Neural progenitor cell (in vitro differentiated cells): ENCODE data around the gene BTG4. TPM values are rescaled to one million over a fixed set of nuclear protein-coding genes. Genes with fewer than 3 reads are reported as not detected.

ENCODE experiments used
- DNase-seq: peaks from one replicate; pipeline ENCODE4 v3.0.0-alpha.2; 2016; ENCODE audit warnings: low spot score
- H2AFZ ChIP-seq: fragments of 200-600 bp; sonication (generic); replicated peaks from 2 replicates; pipeline ENCODE4 v1.6.1; 2016; ENCODE audit warnings: antibody characterized with exemption
- H3F3A ChIP-seq: fragments of 200-600 bp; sonication (generic); 2 replicates; pipeline ENCODE4 v1.6.1; 2016; ENCODE audit warnings: antibody characterized with exemption, low read depth
- H3K27ac ChIP-seq: fragments of 200-600 bp; sonication (generic); 2 replicates; pipeline ENCODE4 v1.5.1; 2016; ENCODE audit warnings: mild to moderate bottlenecking
- H3K27me3 ChIP-seq: fragments of 200-600 bp; sonication (generic); 2 replicates; pipeline ENCODE4 v1.6.1; 2016; ENCODE audit warnings: mild to moderate bottlenecking, moderate library complexity
- H3K36me3 ChIP-seq: fragments of 200-600 bp; sonication (generic); 2 replicates; pipeline ENCODE4 v1.5.1; 2016
- H3K4me1 ChIP-seq: fragments of 200-600 bp; sonication (generic); 2 replicates; pipeline ENCODE4 v1.6.1; 2016; ENCODE audit warnings: mixed run types
- H3K4me2 ChIP-seq: fragments of 200-600 bp; sonication (generic); 2 replicates; pipeline ENCODE4 v1.6.1; 2016
- H3K4me3 ChIP-seq: fragments of 200-600 bp; sonication (generic); 2 replicates; pipeline ENCODE4 v1.5.1; 2016
- H3K79me2 ChIP-seq: fragments of 200-600 bp; sonication (generic); 2 replicates; pipeline ENCODE4 v1.6.1; 2016; ENCODE audit warnings: low read depth
- H3K9ac ChIP-seq: fragments of 200-600 bp; sonication (generic); 2 replicates; pipeline ENCODE4 v1.6.1; 2016
- H3K9me3 ChIP-seq: fragments of 200-600 bp; sonication (generic); 2 replicates; pipeline ENCODE4 v1.5.1; 2016; ENCODE audit warnings: low read depth
- H4K20me1 ChIP-seq: fragments of 200-600 bp; sonication (generic); 2 replicates; pipeline ENCODE4 v1.6.1; 2016; ENCODE audit warnings: low read depth
- H3K27ac Mint-ChIP-seq: 3 replicates; pipeline ENCODE4 v1.8.0; 2021; ENCODE audit warnings: mixed read lengths
- H3K27me3 Mint-ChIP-seq: 2 replicates; pipeline ENCODE4 v1.8.0; 2022; ENCODE audit warnings: low read depth, mild to moderate bottlenecking, inconsistent platforms, moderate library complexity, mixed read lengths; ENCODE audit not compliant: insufficient read depth
- H3K36me3 Mint-ChIP-seq: 3 replicates; pipeline ENCODE4 v1.8.0; 2021; ENCODE audit warnings: mixed read lengths
- H3K4me1 Mint-ChIP-seq: 3 replicates; pipeline ENCODE4 v1.8.0; 2021; ENCODE audit warnings: mixed read lengths
- H3K4me3 Mint-ChIP-seq: 3 replicates; pipeline ENCODE4 v1.8.0; 2021; ENCODE audit warnings: mild to moderate bottlenecking, moderate library complexity, mixed read lengths
- H3K9me3 Mint-ChIP-seq: 3 replicates; pipeline ENCODE4 v1.8.0; 2020; ENCODE audit warnings: mixed read lengths
- CTCF ChIP-seq: fragments of 200-600 bp; sonication (generic); IDR thresholded peaks from 2 replicates; pipeline ENCODE4 v1.5.1; 2017; ENCODE audit warnings: antibody characterized with exemption, mild to moderate bottlenecking
- EZH2 ChIP-seq: fragments of 200-600 bp; sonication (generic); IDR thresholded peaks from 2 replicates; pipeline ENCODE4 v1.6.1; 2017; ENCODE audit warnings: antibody characterized with exemption, mild to moderate bottlenecking, moderate library complexity
- EZH2phosphoT487 ChIP-seq: fragments of 200-600 bp; sonication (generic); IDR thresholded peaks from 2 replicates; pipeline ENCODE4 v1.6.1; 2017; ENCODE audit warnings: antibody characterized with exemption
- total RNA-seq: library from RNA; depleted of rRNA; stranded (reverse); fragments of >200 nt; gene quantifications from 2 replicates; pipeline ENCODE4 v1.2.3, GENCODE V29; 2015; ENCODE audit warnings: low replicate concordance

BTG4 gene
- total RNA-seq, 1 donor from 2014 or later, result not detected

GRCh38 chr11:111454561-111455192 lies 57.5 kb downstream of the BTG4 start:
- Histone ChIP-seq H3K27me3 (no peaks in the 10 kb centered on the region), H3K27ac (no peak overlapping the region), H3K9ac (no peak overlapping the region), H3K4me1 (no peaks in the 10 kb centered on the region), H3K4me2 (peak overlapping the region; percentile 55), H2AFZ (peak overlapping the region; percentile 95), H3K36me3 (no peaks in the 10 kb centered on the region), H3F3A (no peaks in the 10 kb centered on the region), H3K9me3 (no peaks in the 10 kb centered on the region), H3K79me2 (no peaks in the 10 kb centered on the region), H3K4me3 (peak overlapping the region; percentile 35), H4K20me1 (no peaks in the 10 kb centered on the region)
- H3K27ac Mint-ChIP-seq, result peak overlapping the region; percentile 89
- peaks cover 6% of the 10 kb centered on the region for H3K27me3 Mint-ChIP-seq
- H3K4me1 Mint-ChIP-seq, result peaks cover 2% of the 10 kb centered on the region
- TF ChIP-seq EZH2phosphoT487 (no peak), CTCF (peak; percentile 69), EZH2 (no peak)
- peak overlapping the region; percentile 64 for H3K4me3 Mint-ChIP-seq
- DNase-seq, result peak; percentile 81
- H3K9me3 Mint-ChIP-seq, result no peaks in the 10 kb centered on the region
- no peaks in the 10 kb centered on the region for H3K36me3 Mint-ChIP-seq

DNA sequence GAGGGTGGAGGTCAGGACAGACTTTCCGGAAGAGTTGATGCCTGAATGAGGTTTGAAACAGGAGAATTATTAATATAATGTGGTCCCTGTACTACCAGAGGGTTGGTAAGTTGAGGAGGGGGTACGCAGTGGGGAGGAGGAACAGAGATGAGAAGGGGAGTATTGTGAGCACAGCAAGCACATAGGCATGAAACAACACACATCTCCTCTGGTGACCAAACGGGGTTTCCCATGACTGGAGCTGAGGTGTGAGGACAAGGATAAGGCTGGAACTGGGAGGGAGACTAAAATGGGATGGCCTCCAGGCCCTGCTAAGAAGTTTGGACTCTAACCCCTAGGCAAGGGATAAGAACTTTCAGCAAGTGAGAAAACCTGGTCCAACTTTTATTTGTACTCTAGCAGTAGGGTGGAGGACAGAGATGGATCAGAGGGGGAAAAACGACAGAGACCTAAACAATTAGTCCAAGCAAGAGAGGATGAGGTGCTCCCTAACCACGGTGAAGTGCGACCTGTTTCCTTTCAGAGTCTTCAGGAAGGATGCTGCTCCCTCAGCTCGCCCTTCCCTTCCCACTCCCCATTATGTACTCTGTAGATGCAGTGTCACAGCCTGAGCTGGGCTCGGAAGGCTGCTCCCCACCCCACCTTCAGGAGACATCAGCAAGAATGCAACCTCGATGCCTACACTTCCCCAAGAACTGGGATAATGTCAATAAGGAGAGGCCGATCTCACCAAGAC lies 59.2 kb downstream of the BTG4 start:
- Mint-ChIP-seq H3K4me3 (no peak overlapping the region), H3K9me3 (no peaks in the 10 kb centered on the region), H3K27ac (no peak overlapping the region), H3K27me3 (peaks cover 6% of the 10 kb centered on the region), H3K4me1 (peaks cover 2% of the 10 kb centered on the region), H3K36me3 (no peaks in the 10 kb centered on the region)
- no peaks in the 10 kb centered on the region for H3K4me1 ChIP-seq
- no peak overlapping the region for H3K4me3 ChIP-seq
- no peaks in the 10 kb centered on the region for H3K79me2 ChIP-seq
- no peak for DNase-seq
- H3K27me3 ChIP-seq, result no peaks in the 10 kb centered on the region
- no peak overlapping the region for H2AFZ ChIP-seq
- no peak overlapping the region for H3K27ac ChIP-seq
- H3K9ac ChIP-seq, result no peak overlapping the region
- no peaks in the 10 kb centered on the region for H4K20me1 ChIP-seq
- H3F3A ChIP-seq, result no peaks in the 10 kb centered on the region
- H3K9me3 ChIP-seq, result no peaks in the 10 kb centered on the region
- TF ChIP-seq EZH2, result no peak
- no peaks in the 10 kb centered on the region for H3K36me3 ChIP-seq
- no peak overlapping the region for H3K4me2 ChIP-seq

GRCh38 chr11:111452146-111452545 lies 60.0 kb downstream of the BTG4 start:
- H3K9me3 ChIP-seq, result no peaks in the 10 kb centered on the region
- no peaks in the 10 kb centered on the region for H3K36me3 ChIP-seq
- no peaks in the 10 kb centered on the region for H3F3A ChIP-seq
- H4K20me1 ChIP-seq, result no peaks in the 10 kb centered on the region
- no peaks in the 10 kb centered on the region for H3K27me3 ChIP-seq
- H3K4me1 ChIP-seq, result no peaks in the 10 kb centered on the region
- Mint-ChIP-seq H3K27ac (no peak overlapping the region), H3K27me3 (peaks cover 6% of the 10 kb centered on the region), H3K4me3 (no peak overlapping the region), H3K4me1 (peaks cover 2% of the 10 kb centered on the region), H3K9me3 (no peaks in the 10 kb centered on the region), H3K36me3 (no peaks in the 10 kb centered on the region)
- no peak overlapping the region for H3K9ac ChIP-seq
- H2AFZ ChIP-seq, result no peak overlapping the region
- no peak for DNase-seq
- TF ChIP-seq EZH2 (no peak), EZH2phosphoT487 (no peak), CTCF (no peak)
- H3K27ac ChIP-seq, result no peak overlapping the region
- H3K79me2 ChIP-seq, result no peaks in the 10 kb centered on the region
- H3K4me3 ChIP-seq, result no peak overlapping the region
- no peak overlapping the region for H3K4me2 ChIP-seq
